ENCODE data around the gene P3H2.

DNA sequence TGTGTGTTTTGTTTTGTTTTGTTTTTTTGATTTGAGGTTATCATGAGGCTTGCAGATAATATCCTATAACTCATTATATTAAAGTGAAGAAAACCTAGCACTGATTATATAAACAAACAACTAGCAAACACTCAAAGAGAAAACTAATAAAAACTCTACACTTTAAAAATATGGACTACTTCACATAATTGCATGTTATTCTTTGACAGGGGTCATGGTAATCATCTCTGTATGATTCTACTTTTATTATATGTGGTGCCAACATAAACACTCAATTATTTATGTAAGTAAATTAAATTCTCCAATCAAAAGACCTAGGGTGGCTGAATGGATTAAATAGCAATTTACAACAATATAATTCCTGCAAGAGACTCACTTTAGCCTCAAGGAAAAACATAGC lies 44.6 kb upstream of the P3H2 start:
- TF ChIP-seq, protein P1, sequence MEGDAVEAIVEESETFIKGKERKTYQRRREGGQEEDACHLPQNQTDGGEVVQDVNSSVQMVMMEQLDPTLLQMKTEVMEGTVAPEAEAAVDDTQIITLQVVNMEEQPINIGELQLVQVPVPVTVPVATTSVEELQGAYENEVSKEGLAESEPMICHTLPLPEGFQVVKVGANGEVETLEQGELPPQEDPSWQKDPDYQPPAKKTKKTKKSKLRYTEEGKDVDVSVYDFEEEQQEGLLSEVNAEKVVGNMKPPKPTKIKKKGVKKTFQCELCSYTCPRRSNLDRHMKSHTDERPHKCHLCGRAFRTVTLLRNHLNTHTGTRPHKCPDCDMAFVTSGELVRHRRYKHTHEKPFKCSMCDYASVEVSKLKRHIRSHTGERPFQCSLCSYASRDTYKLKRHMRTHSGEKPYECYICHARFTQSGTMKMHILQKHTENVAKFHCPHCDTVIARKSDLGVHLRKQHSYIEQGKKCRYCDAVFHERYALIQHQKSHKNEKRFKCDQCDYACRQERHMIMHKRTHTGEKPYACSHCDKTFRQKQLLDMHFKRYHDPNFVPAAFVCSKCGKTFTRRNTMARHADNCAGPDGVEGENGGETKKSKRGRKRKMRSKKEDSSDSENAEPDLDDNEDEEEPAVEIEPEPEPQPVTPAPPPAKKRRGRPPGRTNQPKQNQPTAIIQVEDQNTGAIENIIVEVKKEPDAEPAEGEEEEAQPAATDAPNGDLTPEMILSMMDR (conservative IDR thresholded peaks at IDR 0.05; ENCODE audit: low read depth, low read length) = no peak
- TF ChIP-seq EZH2 (IDR thresholded peaks at IDR 0.05; ENCODE audit: borderline replicate concordance, low read depth, low read length, poor library complexity, severe bottlenecking) = no peak

Data from A673 (cell line).